ENCODE measurements around the gene KCNG2.

DNA sequence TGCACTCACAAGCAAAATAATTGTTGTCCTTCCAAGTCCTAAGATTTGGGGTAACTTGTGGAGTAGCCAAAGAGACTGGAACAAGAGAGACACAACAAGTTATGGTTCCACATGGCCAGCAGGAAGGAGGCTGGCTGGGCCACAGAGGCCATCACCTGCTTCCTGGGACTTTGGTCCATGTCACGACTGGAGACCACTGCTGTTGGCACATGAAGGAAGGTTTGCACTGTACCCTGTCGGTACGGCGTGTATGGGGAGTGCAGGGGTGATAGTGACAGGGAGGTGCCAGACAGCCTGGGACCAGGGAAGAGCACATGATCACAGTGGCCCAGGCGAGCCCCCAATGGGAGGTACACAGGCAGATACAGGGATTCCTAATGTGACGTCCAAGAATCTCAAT, 138.2 kb downstream of the KCNG2 start:
- TF ChIP-seq, protein P1, sequence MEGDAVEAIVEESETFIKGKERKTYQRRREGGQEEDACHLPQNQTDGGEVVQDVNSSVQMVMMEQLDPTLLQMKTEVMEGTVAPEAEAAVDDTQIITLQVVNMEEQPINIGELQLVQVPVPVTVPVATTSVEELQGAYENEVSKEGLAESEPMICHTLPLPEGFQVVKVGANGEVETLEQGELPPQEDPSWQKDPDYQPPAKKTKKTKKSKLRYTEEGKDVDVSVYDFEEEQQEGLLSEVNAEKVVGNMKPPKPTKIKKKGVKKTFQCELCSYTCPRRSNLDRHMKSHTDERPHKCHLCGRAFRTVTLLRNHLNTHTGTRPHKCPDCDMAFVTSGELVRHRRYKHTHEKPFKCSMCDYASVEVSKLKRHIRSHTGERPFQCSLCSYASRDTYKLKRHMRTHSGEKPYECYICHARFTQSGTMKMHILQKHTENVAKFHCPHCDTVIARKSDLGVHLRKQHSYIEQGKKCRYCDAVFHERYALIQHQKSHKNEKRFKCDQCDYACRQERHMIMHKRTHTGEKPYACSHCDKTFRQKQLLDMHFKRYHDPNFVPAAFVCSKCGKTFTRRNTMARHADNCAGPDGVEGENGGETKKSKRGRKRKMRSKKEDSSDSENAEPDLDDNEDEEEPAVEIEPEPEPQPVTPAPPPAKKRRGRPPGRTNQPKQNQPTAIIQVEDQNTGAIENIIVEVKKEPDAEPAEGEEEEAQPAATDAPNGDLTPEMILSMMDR (IDR thresholded peaks at IDR 0.05 in 2 of 3, conservative IDR thresholded peaks at IDR 0.05 in 1 of 3; ENCODE audit: borderline replicate concordance in 1 of 3, insufficient read depth in 1 of 3, low read depth in 2 of 3, low read length in 2 of 3), result no peak
- TF ChIP-seq SIN3A (IDR thresholded peaks at IDR 0.05; ENCODE audit: low read depth), result no peak
- TF ChIP-seq RAD21 (IDR thresholded peaks at IDR 0.05; ENCODE audit: low read depth), result no peak

Measured in HCT116 (cell line).